NCI-H748 (cell line): ENCODE data around the gene MGAT4C.
A peak's percentile ranks its signal among the peaks of the same experiment; 100 is the strongest.

Experiments used
- DNase-seq: peaks from one replicate; lab custom pipeline; 2025; ENCODE audit not compliant: unreplicated experiment; lab: John Stamatoyannopoulos, UW

MGAT4C gene

GRCh38 chr12:86229772-86230171 lies 26.4 kb downstream of the MGAT4C start:
- DNase-seq, result no peak

GRCh38 chr12:86228656-86229055 lies 27.5 kb downstream of the MGAT4C start:
- no peak for DNase-seq

- no peak for DNase-seq
These were observed 29.7 kb downstream of the MGAT4C start for GRCh38 chr12:86226481-86226880.

- DNase-seq, result no peak
These were observed 39.6 kb downstream of the MGAT4C start for GRCh38 chr12:86216591-86216990.

GRCh38 chr12:86213012-86213411 lies 43.2 kb downstream of the MGAT4C start:
- no peak for DNase-seq

- no peak for DNase-seq
These were observed 57.3 kb downstream of the MGAT4C start for GRCh38 chr12:86198696-86199444.

GRCh38 chr12:86196465-86196864 lies 59.7 kb downstream of the MGAT4C start:
- no peak for DNase-seq

GRCh38 chr12:86194721-86195120 lies 61.5 kb downstream of the MGAT4C start:
- DNase-seq, result no peak

- DNase-seq, result no peak
These were observed 62.3 kb downstream of the MGAT4C start for GRCh38 chr12:86193931-86194330.

GRCh38 chr12:86188226-86188625 lies 68.0 kb downstream of the MGAT4C start:
- no peak for DNase-seq

- no peak for DNase-seq
These were observed 69.7 kb downstream of the MGAT4C start for GRCh38 chr12:86186449-86186848.

GRCh38 chr12:86179855-86180254 lies 76.3 kb downstream of the MGAT4C start:
- no peak for DNase-seq

GRCh38 chr12:86174188-86174587 lies 82.0 kb downstream of the MGAT4C start:
- DNase-seq, result no peak

GRCh38 chr12:86172913-86173443 lies 83.2 kb downstream of the MGAT4C start:
- DNase-seq, result no peak

GRCh38 chr12:86170051-86170450 lies 86.1 kb downstream of the MGAT4C start:
- no peak for DNase-seq

GRCh38 chr12:86158956-86159355 lies 97.2 kb downstream of the MGAT4C start:
- no peak for DNase-seq

- DNase-seq, result no peak
These were observed 101.6 kb downstream of the MGAT4C start for GRCh38 chr12:86154620-86155019.

- DNase-seq, result no peak
These were observed 107.6 kb downstream of the MGAT4C start for GRCh38 chr12:86148612-86149011.

- DNase-seq, result no peak
These were observed 108.1 kb downstream of the MGAT4C start for GRCh38 chr12:86148071-86148470.

GRCh38 chr12:86145156-86145555 lies 111.0 kb downstream of the MGAT4C start:
- DNase-seq, result peak; percentile 8

- DNase-seq, result no peak
These were observed 113.0 kb downstream of the MGAT4C start for GRCh38 chr12:86143162-86143561.

GRCh38 chr12:86139671-86140070 lies 116.5 kb downstream of the MGAT4C start:
- no peak for DNase-seq

- no peak for DNase-seq
These were observed 117.4 kb downstream of the MGAT4C start for GRCh38 chr12:86138770-86139169.
